ENCODE measurements around the gene SHANK1. TPM values are rescaled to one million over a fixed set of nuclear protein-coding genes. Genes with fewer than 3 reads are reported as not detected.
"Not testable (repeated sequence)": the region's sequence is repeated elsewhere in the genome, so short reads cannot be mapped to it uniquely, and the experiment has no call there.

The SHANK1 gene
- total RNA-seq, 6 donors from 2014 or later = 0.40 to 0.54 TPM; not detected in 4

DNA sequence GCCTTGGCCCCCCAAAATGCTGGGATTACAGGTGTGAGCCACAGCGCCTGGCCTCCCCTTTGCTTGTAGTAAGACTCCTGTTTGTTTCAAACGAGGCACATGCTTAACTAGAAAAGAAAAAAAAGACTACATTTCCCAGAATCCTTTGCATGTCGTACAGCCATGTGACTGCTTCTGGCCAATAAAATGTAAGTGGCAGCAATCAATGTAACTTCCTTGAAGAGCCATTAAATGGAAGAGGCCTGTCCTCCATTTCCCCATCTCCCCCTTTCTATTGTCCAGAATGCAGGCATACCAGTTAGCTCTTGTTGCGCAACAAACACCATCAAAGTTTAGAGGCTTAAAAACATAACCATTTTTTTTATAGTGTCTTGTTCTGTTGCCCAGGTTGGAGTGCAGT is 40.3 kb upstream of the SHANK1 start:
- DNase-seq = no peak
- no peaks in the 10 kb centered on the region for H3K36me3 ChIP-seq
- no peaks in the 10 kb centered on the region for H3K4me1 ChIP-seq
- H3K27me3 ChIP-seq = no peaks in the 10 kb centered on the region
- H3K4me3 ChIP-seq = no peak overlapping the region
- no peak for TF ChIP-seq EP300 (IDR thresholded peaks at IDR 0.05)
- TF ChIP-seq POLR2A (IDR thresholded peaks at IDR 0.05) = no peak
- TF ChIP-seq POLR2AphosphoS5 (IDR thresholded peaks at IDR 0.05) = no peak
- TF ChIP-seq, protein P1, sequence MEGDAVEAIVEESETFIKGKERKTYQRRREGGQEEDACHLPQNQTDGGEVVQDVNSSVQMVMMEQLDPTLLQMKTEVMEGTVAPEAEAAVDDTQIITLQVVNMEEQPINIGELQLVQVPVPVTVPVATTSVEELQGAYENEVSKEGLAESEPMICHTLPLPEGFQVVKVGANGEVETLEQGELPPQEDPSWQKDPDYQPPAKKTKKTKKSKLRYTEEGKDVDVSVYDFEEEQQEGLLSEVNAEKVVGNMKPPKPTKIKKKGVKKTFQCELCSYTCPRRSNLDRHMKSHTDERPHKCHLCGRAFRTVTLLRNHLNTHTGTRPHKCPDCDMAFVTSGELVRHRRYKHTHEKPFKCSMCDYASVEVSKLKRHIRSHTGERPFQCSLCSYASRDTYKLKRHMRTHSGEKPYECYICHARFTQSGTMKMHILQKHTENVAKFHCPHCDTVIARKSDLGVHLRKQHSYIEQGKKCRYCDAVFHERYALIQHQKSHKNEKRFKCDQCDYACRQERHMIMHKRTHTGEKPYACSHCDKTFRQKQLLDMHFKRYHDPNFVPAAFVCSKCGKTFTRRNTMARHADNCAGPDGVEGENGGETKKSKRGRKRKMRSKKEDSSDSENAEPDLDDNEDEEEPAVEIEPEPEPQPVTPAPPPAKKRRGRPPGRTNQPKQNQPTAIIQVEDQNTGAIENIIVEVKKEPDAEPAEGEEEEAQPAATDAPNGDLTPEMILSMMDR (IDR thresholded peaks at IDR 0.05) = no peak
- peaks cover 0 to 5% (median 0%) of the 10 kb centered on the region in 4 donors for H3K9me3 ChIP-seq
- no peak overlapping the region for H3K27ac ChIP-seq
- WGBS, 2 donors = 69 to 73% methylated on average over 4 of the region's 4 CpGs
- no peak for ATAC-seq (ENCODE audit: low FRiP score in 2 of 2)

DNA sequence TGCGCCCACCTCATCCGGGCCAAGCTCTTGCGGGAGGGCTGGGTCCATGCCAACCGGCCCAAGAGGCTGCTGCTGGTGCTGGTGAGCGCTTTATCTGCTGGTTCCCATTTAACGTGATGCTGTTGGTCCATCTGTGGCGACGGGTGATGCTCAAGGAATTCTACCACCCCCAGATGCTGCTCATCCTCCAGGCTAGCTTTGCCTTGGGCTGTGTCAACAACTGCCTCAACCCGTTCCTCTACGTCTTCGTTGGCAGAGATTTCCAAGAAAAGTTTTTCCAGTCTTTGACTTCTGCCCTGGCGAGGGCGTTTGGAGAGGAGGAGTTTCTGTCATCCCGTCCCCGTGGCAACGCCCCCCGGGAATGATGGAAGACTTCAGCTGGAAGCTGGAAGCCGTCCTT is 39.5 kb upstream of the SHANK1 start:
- H3K4me3 ChIP-seq; ATAC-seq (ENCODE audit: low FRiP score in 2 of 2); H3K36me3 ChIP-seq; H3K27me3 ChIP-seq; DNase-seq; H3K9me3 ChIP-seq; H3K27ac ChIP-seq; H3K4me1 ChIP-seq: not testable (repeated sequence)
- 52 to 71% methylated on average over 12 to 17 of the region's 18 CpGs for WGBS, 2 donors

DNA sequence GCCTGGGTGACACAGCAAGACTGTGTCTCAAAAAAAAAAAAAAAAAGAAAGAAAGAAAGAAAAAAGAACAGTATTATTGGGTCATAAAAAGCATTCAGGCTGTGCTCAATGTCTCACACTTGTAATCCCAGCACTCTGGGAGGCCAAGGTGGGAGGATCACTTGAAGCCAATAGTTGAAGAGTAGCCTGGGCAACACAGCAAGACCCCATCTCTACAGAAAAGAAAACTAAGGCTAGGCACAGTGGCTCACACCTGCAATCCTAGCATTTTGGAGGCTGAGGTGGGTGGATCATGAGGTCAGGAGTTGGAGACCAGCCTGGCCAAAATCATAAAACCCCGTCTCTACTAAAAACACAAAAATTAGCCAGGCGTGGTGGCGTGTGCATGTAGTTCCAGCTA is 38.0 kb upstream of the SHANK1 start:
- DNase-seq; ATAC-seq (ENCODE audit: low FRiP score in 2 of 2); H3K4me1 ChIP-seq; H3K36me3 ChIP-seq; H3K4me3 ChIP-seq; H3K27ac ChIP-seq; H3K27me3 ChIP-seq; H3K9me3 ChIP-seq: not testable (repeated sequence)
- 94 to 97% methylated on average over 3 of the region's 3 CpGs for WGBS, 2 donors

DNA sequence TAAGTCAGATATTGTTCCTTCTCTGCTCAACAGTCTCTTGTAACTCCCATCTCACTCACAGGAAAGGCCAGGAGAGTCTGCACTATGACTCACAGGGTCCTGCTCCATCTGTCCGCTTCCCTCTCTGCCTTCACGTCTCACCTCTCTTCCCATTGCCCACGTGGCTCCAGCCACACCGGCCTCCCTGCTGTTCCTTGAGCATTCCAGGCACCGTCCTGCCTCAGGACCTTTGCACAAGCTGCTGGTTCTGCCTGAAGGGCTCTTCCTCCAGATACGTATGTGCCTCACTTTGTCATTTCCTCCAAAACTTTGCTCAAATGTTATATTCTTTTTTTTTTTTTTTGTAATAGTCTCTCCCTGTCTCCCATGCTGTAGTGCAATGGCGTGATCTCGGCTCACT is 36.6 kb upstream of the SHANK1 start:
- DNase-seq; ATAC-seq (ENCODE audit: low FRiP score in 2 of 2); H3K27ac ChIP-seq; H3K27me3 ChIP-seq; H3K4me1 ChIP-seq; H3K9me3 ChIP-seq; H3K36me3 ChIP-seq; H3K4me3 ChIP-seq: not testable (repeated sequence)
- 62 to 65% methylated on average over 8 of the region's 8 CpGs for WGBS, 2 donors

DNA sequence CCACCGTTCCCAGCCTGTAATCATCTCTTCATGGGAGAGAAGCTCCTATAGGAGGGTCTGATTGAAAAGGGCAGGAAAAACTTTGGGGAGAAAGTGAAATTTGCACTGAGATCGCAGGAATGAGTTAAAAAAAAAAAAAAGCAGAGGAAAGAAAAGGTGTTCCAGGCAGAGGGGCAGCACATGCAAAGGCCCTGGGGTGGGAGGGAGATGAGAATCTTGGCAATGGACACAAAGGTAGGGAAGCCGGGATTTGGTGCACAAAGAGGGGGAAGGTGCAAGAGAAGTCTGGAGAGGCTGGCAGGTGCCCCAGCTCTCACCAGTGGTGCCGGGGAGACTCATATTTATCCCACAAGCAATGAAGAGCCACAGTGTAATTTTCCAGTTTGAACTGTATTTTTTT is 34.3 kb upstream of the SHANK1 start:
- WGBS, 2 donors = 80 to 85% methylated on average over 4 of the region's 4 CpGs
- Histone ChIP-seq H3K4me3 (no peak overlapping the region), H3K27me3 (no peaks in the 10 kb centered on the region), H3K27ac (no peak overlapping the region), H3K9me3 (no peaks in the 10 kb centered on the region), H3K36me3 (no peaks in the 10 kb centered on the region), H3K4me1 (no peaks in the 10 kb centered on the region)
- ATAC-seq (ENCODE audit: low FRiP score in 2 of 2) = no peak
- no peak for DNase-seq
- TF ChIP-seq EP300 (IDR thresholded peaks at IDR 0.05) (no peak), POLR2AphosphoS5 (IDR thresholded peaks at IDR 0.05) (no peak), POLR2A (IDR thresholded peaks at IDR 0.05) (no peak)
- TF ChIP-seq, protein P1 (IDR thresholded peaks at IDR 0.05) = no peak

DNA sequence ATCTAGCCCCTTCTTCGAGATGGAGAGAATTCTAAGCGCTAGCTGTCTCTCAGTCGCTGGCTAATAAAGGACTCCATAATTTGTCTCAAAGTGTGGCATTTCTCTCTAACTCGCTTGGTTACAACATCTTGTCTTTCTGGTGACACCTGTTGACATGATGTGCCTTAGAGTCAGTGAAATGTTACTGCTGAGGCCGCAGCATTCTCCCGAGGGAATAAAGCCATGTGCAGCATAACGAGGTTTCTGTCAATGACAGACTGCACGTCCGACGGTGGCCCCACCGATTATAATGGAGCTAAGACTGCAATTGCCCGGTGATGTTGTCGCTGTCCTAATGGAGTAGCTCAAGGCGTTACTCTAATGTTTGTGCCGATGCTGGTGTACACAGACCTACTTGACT is 30.4 kb upstream of the SHANK1 start:
- Histone ChIP-seq H3K9me3 (no peaks in the 10 kb centered on the region), H3K36me3 (no peaks in the 10 kb centered on the region), H3K4me3 (no peak overlapping the region), H3K27me3 (no peaks in the 10 kb centered on the region), H3K27ac (no peak overlapping the region), H3K4me1 (no peaks in the 10 kb centered on the region)
- TF ChIP-seq, protein P1 (IDR thresholded peaks at IDR 0.05) = no peak
- no peak for TF ChIP-seq POLR2A (IDR thresholded peaks at IDR 0.05)
- no peak for TF ChIP-seq EP300 (IDR thresholded peaks at IDR 0.05)
- TF ChIP-seq POLR2AphosphoS5 (IDR thresholded peaks at IDR 0.05) = no peak
- no peak for DNase-seq
- 48 to 55% methylated on average over 15 of the region's 15 CpGs for WGBS, 2 donors
- no peak for ATAC-seq (ENCODE audit: low FRiP score in 2 of 2)

Data from upper lobe of left lung (tissue), 6 donors.